NCI-H460 (cell line): ENCODE measurements around the gene WNT3A. TPM values are rescaled to one million over a fixed set of nuclear protein-coding genes. Genes with fewer than 3 reads are reported as not detected.

Experiments used
- DNase-seq: peaks from one replicate; pipeline ENCODE4 v3.0.0-alpha.2; 2016; ENCODE audit warnings: low read depth; ENCODE audit errors: extremely low read depth
- total RNA-seq: library from RNA; depleted of rRNA; stranded (reverse); fragments of >200 nt; shearing (Covaris generic); gene quantifications from 2 replicates; pipeline ENCODE4 v1.2.3, GENCODE V29; 2014

WNT3A gene
- total RNA-seq, 1 experiment from 2014 or later, result not detected

GRCh38 chr1:228065543-228066347 is 58.9 kb downstream of the WNT3A start:
- DNase-seq, result no peak

GRCh38 chr1:228066416-228066815 is 59.6 kb downstream of the WNT3A start:
- DNase-seq, result no peak

GRCh38 chr1:228066891-228067654 is 60.3 kb downstream of the WNT3A start:
- no peak for DNase-seq

GRCh38 chr1:228068359-228068758 is 61.6 kb downstream of the WNT3A start:
- no peak for DNase-seq

GRCh38 chr1:228070173-228070572 is 63.4 kb downstream of the WNT3A start:
- DNase-seq, result no peak

- no peak for DNase-seq
Observed at GRCh38 chr1:228070851-228071250, 64.1 kb downstream of the WNT3A start.

- no peak for DNase-seq
Observed at GRCh38 chr1:228071839-228072657, 65.2 kb downstream of the WNT3A start.

- DNase-seq, result no peak
Observed at GRCh38 chr1:228072658-228073043, 65.9 kb downstream of the WNT3A start.

- no peak for DNase-seq
Observed at GRCh38 chr1:228073061-228073856, 66.5 kb downstream of the WNT3A start.

GRCh38 chr1:228073857-228074545 is 67.2 kb downstream of the WNT3A start:
- DNase-seq, result no peak

- no peak for DNase-seq
Observed at GRCh38 chr1:228074954-228075730, 68.3 kb downstream of the WNT3A start.

- DNase-seq, result no peak
Observed at GRCh38 chr1:228075801-228076271, 69.0 kb downstream of the WNT3A start.

- no peak for DNase-seq
Observed at GRCh38 chr1:228076796-228077430, 70.1 kb downstream of the WNT3A start.

- no peak for DNase-seq
Observed at GRCh38 chr1:228077565-228078330, 71.0 kb downstream of the WNT3A start.

GRCh38 chr1:228079013-228079412 is 72.2 kb downstream of the WNT3A start:
- no peak for DNase-seq

- no peak for DNase-seq
Observed at GRCh38 chr1:228079601-228080263, 72.9 kb downstream of the WNT3A start.

- DNase-seq, result no peak
Observed at GRCh38 chr1:228081144-228081543, 74.3 kb downstream of the WNT3A start.
